GM23338 (cell line): ENCODE measurements around the gene SLC41A3. TPM values are rescaled to one million over a fixed set of nuclear protein-coding genes. Genes with fewer than 3 reads are reported as not detected.

Experiments
- CTCF ChIP-seq, 2 experiments: fragments of 200-600 bp in 1 of 2; sonication (generic) in 1 of 2; conservative IDR thresholded peaks; 2 replicates each; pipeline versions ENCODE4 v1.5.1 to v1.6.1; 2016 to 2017; ENCODE audit warnings: antibody characterized with exemption in 2 of 2, low read depth in 2 of 2, mild to moderate bottlenecking in 2 of 2, moderate library complexity in 1 of 2
- ETS1 ChIP-seq: IDR thresholded peaks from 2 replicates; pipeline ENCODE4 v1.6.1; 2016; ENCODE audit warnings: antibody characterized with exemption
- EZH2phosphoT487 ChIP-seq: fragments of 200-600 bp; sonication (generic); IDR thresholded peaks from one replicate; pipeline ENCODE4 v1.8.1; 2018; ENCODE audit warnings: antibody characterized with exemption; ENCODE audit not compliant: unreplicated experiment
- ZNF462 ChIP-seq: fragments of 250-450 bp; sonication (Bioruptor Pico); IDR thresholded peaks from 2 replicates; pipeline ENCODE4 v1.5.0; 2020; ENCODE audit warnings: mild to moderate bottlenecking, moderate library complexity
- polyA plus RNA-seq: library from polyadenylated mRNA; unstranded; fragments of >200 nt; fragmentation: Nextera tagmentation; extraction: Ambion mirVana; gene quantifications from 2 replicates; pipeline ENCODE4 v1.2.1, GENCODE V29; 2016
- total RNA-seq: library from RNA; depleted of rRNA; stranded (reverse); fragments of >200 nt; shearing (Covaris generic); gene quantifications from 2 replicates; pipeline ENCODE4 v1.2.3, GENCODE V29; 2014

Gene SLC41A3
- total and polyA plus RNA-seq, 2 experiments from 2014 or later: 12.1 to 29.8 TPM

- TF ChIP-seq ZNF462 (CRISPR knock-in tag) (no peak), CTCF (conservative IDR thresholded peaks at IDR 0.05; ENCODE audit: low read depth in 2 of 2) (no peak), EZH2phosphoT487 (no peak), ETS1 (no peak)
Observed at GRCh38 chr3:126112531-126113237, 28.8 kb upstream of the SLC41A3 start (continued).
